Left colon (tissue), 2 donors: Measurements from ENCODE around the gene TECR. TPM values are rescaled to one million over a fixed set of nuclear protein-coding genes. Genes with fewer than 3 reads are reported as not detected.
A peak's percentile ranks its signal among the peaks of the same experiment; 100 is the strongest.
"Not testable (repeated sequence)": the region's sequence is repeated elsewhere in the genome, so short reads cannot be mapped to it uniquely, and the experiment has no call there.

Experiments
- ATAC-seq: fragments of 200-7000 bp; cut with Tn5 transposase; one replicate; pipeline ENCODE4 v1.9.1; 2020; ENCODE audit warnings: mild to moderate bottlenecking, moderate library complexity
- DNase-seq, 2 donors: peaks; one replicate each; pipeline ENCODE4 v3.0.0-alpha.2; 2020
- intact Hi-C, 2 donors: fragments of 100-400 bp; cut with DNase I in 1 of 2; cut with micrococcal nuclease in 1 of 2; formaldehyde crosslinking; loops; one replicate each; pipeline versions ENCODE4 v1.11.2 to v1.14.0; 2022; cut with DNase I, micrococcal nuclease
- total RNA-seq, 2 donors: library from RNA; stranded (reverse); fragmentation: NEBNext Ultra II Directional; extraction: Animal tissue kit (Norgen Biotek cat#: 25700); gene quantifications; one replicate each; pipeline ENCODE4 v1.2.1, GENCODE V29; 2021
- donor health status: DM: no; HTN: no; CAD: no.
- donor health status: DM: yes; HTN: yes; CAD: no.

The TECR gene
- total RNA-seq, 2 donors from 2014 or later, result 119 to 161 TPM

- intact Hi-C loops, result no loop called here
- ATAC-seq, result peak; percentile 55
- peak; percentile 49 for DNase-seq
These were observed 25.0 kb downstream of the TECR start for GRCh38 chr19:14554382-14554812.

- DNase-seq (no peak), ATAC-seq (no peak)
- intact Hi-C loops, result no loop called here
These were observed 26.7 kb downstream of the TECR start for GRCh38 chr19:14555918-14556661.

GRCh38 chr19:14556662-14557188 lies 27.3 kb downstream of the TECR start:
- ATAC-seq (peak; percentile 78), DNase-seq (peak; percentile 70 to 82)
- intact Hi-C loops, result no loop called here

GRCh38 chr19:14558370-14559066 lies 29.1 kb downstream of the TECR start:
- intact Hi-C loops, result no loop called here
- no peak for ATAC-seq

GRCh38 chr19:14559916-14560775 lies 30.8 kb downstream of the TECR start:
- ATAC-seq, result no peak
- intact Hi-C loops, result no loop called here
- no peak for DNase-seq

More at GRCh38 chr19:14558370-14559066, 29.1 kb downstream of the TECR start:
- no peak for DNase-seq

GRCh38 chr19:14560776-14561108 lies 31.3 kb downstream of the TECR start:
- DNase-seq (no peak), ATAC-seq (no peak)
- intact Hi-C loops, result no loop called here

- intact Hi-C loops, result no loop called here
- ATAC-seq (no peak), DNase-seq (no peak)
These were observed 31.9 kb downstream of the TECR start for GRCh38 chr19:14561249-14561648.

GRCh38 chr19:14561847-14562351 lies 32.5 kb downstream of the TECR start:
- intact Hi-C loops, result no loop called here
- ATAC-seq (no peak), DNase-seq (no peak)

- ATAC-seq (no peak), DNase-seq (no peak)
- intact Hi-C loops, result no loop called here
These were observed 33.5 kb downstream of the TECR start for GRCh38 chr19:14562660-14563589.

- ATAC-seq (no peak), DNase-seq (no peak)
- intact Hi-C loops, result no loop called here
These were observed 34.2 kb downstream of the TECR start for GRCh38 chr19:14563590-14563926.

GRCh38 chr19:14563989-14564651 lies 34.7 kb downstream of the TECR start:
- intact Hi-C loops, result no loop called here
- DNase-seq, result peak in 1 of 2 donors; percentile 52
- peak; percentile 58 for ATAC-seq

GRCh38 chr19:14564652-14565297 lies 35.4 kb downstream of the TECR start:
- DNase-seq, intact Hi-C loops, ATAC-seq: not testable (repeated sequence)

- DNase-seq (no peak), ATAC-seq (peak; percentile 10)
- intact Hi-C loops, result no loop called here
These were observed 35.9 kb downstream of the TECR start for GRCh38 chr19:14565298-14565679.

GRCh38 chr19:14565765-14566711 lies 36.6 kb downstream of the TECR start:
- no peak for ATAC-seq
- no peak for DNase-seq
- intact Hi-C loops, result no loop called here

- DNase-seq (no peak), ATAC-seq (no peak)
- intact Hi-C loops, result no loop called here
These were observed 37.3 kb downstream of the TECR start for GRCh38 chr19:14566712-14567077.

GRCh38 chr19:14567079-14567478 lies 37.7 kb downstream of the TECR start:
- no peak for ATAC-seq
- intact Hi-C loops, result no loop called here
- DNase-seq, result no peak
